MV-4-11 (cell line): ENCODE data around the gene SMARCA4.
A peak's percentile ranks its signal among the peaks of the same experiment; 100 is the strongest.
"Not testable (repeated sequence)": the region's sequence is repeated elsewhere in the genome, so short reads cannot be mapped to it uniquely, and the experiment has no call there.

Experiments
- DNase-seq: peaks from one replicate; lab custom pipeline; 2025; lab: John Stamatoyannopoulos, UW

SMARCA4 gene

GRCh38 chr19:11067356-11068113, 106.7 kb downstream of the SMARCA4 start:
- peak; percentile 22 for DNase-seq

- peak; percentile 93 for DNase-seq
Measured at GRCh38 chr19:11069561-11069960, 108.7 kb downstream of the SMARCA4 start.

GRCh38 chr19:11070123-11070522, 109.3 kb downstream of the SMARCA4 start:
- DNase-seq = no peak

GRCh38 chr19:11073568-11073967, 112.7 kb downstream of the SMARCA4 start:
- DNase-seq = peak; percentile 37

- not testable (repeated sequence) for DNase-seq
Measured at GRCh38 chr19:11076792-11077191, 116.0 kb downstream of the SMARCA4 start.

GRCh38 chr19:11078893-11079292, 118.1 kb downstream of the SMARCA4 start:
- no peak for DNase-seq

GRCh38 chr19:11079999-11080398, 119.2 kb downstream of the SMARCA4 start:
- no peak for DNase-seq

GRCh38 chr19:11087870-11088505, 127.2 kb downstream of the SMARCA4 start:
- DNase-seq = no peak

- DNase-seq = no peak
Measured at GRCh38 chr19:11088506-11089253, 127.8 kb downstream of the SMARCA4 start.

- DNase-seq = peak; percentile 95
Measured at GRCh38 chr19:11089254-11090013, 128.6 kb downstream of the SMARCA4 start, which contains the start of gene LDLR. LDLR (plus strand) TSS chr19:11089463; CDS start chr19:11089549, 86 bp downstream.

GRCh38 chr19:11090014-11090263, 129.1 kb downstream of the SMARCA4 start:
- not testable (repeated sequence) for DNase-seq

GRCh38 chr19:11090264-11090996, 129.6 kb downstream of the SMARCA4 start:
- peak; percentile 95 for DNase-seq

- no peak for DNase-seq
Measured at GRCh38 chr19:11090997-11091702, 130.3 kb downstream of the SMARCA4 start.

GRCh38 chr19:11091703-11092153, 130.9 kb downstream of the SMARCA4 start:
- peak; percentile 88 for DNase-seq

- DNase-seq = peak; percentile 66
Measured at GRCh38 chr19:11092181-11092538, 131.3 kb downstream of the SMARCA4 start.

- no peak for DNase-seq
Measured at GRCh38 chr19:11093689-11094238, 132.9 kb downstream of the SMARCA4 start.

GRCh38 chr19:11094520-11094894, 133.7 kb downstream of the SMARCA4 start:
- DNase-seq = no peak

- peak; percentile 79 for DNase-seq
Measured at GRCh38 chr19:11096210-11096841, 135.5 kb downstream of the SMARCA4 start.

GRCh38 chr19:11097367-11097766, 136.5 kb downstream of the SMARCA4 start:
- DNase-seq = not testable (repeated sequence)

- no peak for DNase-seq
Measured at GRCh38 chr19:11098327-11098726, 137.5 kb downstream of the SMARCA4 start.
